Bone marrow (tissue), 2 donors: ENCODE results near the gene PDK4.
"Not testable (repeated sequence)": the region's sequence is repeated elsewhere in the genome, so short reads cannot be mapped to it uniquely, and the experiment has no call there.

Experiments used
- DNase-seq, 2 donors: peaks; one replicate each; lab custom pipeline; 2025; lab: John Stamatoyannopoulos, UW

The PDK4 gene

GRCh38 chr7:95569720-95570119 lies 26.6 kb downstream of the PDK4 start:
- no peak for DNase-seq

GRCh38 chr7:95560674-95561073 lies 35.6 kb downstream of the PDK4 start:
- no peak for DNase-seq

GRCh38 chr7:95558864-95559263 lies 37.5 kb downstream of the PDK4 start:
- no peak for DNase-seq

- DNase-seq = no peak
Measured at GRCh38 chr7:95556777-95557176, 39.5 kb downstream of the PDK4 start.

GRCh38 chr7:95553939-95554338 lies 42.4 kb downstream of the PDK4 start:
- DNase-seq = no peak

- DNase-seq = not testable (repeated sequence)
Measured at GRCh38 chr7:95552010-95552926, 44.0 kb downstream of the PDK4 start.

- DNase-seq = no peak
Measured at GRCh38 chr7:95550546-95550945, 45.8 kb downstream of the PDK4 start.

GRCh38 chr7:95549818-95550529 lies 46.3 kb downstream of the PDK4 start:
- no peak for DNase-seq

- no peak for DNase-seq
Measured at GRCh38 chr7:95547361-95548348, 48.7 kb downstream of the PDK4 start.

GRCh38 chr7:95546647-95547046 lies 49.7 kb downstream of the PDK4 start:
- no peak for DNase-seq

- DNase-seq = no peak
Measured at GRCh38 chr7:95545673-95546072, 50.6 kb downstream of the PDK4 start.

GRCh38 chr7:95545007-95545615 lies 51.2 kb downstream of the PDK4 start:
- DNase-seq = no peak

- no peak for DNase-seq
Measured at GRCh38 chr7:95544171-95544570, 52.1 kb downstream of the PDK4 start.

GRCh38 chr7:95543312-95543711 lies 53.0 kb downstream of the PDK4 start:
- DNase-seq = no peak

GRCh38 chr7:95540366-95540765 lies 56.0 kb downstream of the PDK4 start:
- no peak for DNase-seq

GRCh38 chr7:95539426-95539825 lies 56.9 kb downstream of the PDK4 start:
- DNase-seq = no peak

GRCh38 chr7:95537468-95537867 lies 58.8 kb downstream of the PDK4 start:
- DNase-seq = no peak

- DNase-seq = no peak
Measured at GRCh38 chr7:95536656-95537311, 59.5 kb downstream of the PDK4 start.

GRCh38 chr7:95535662-95536061 lies 60.7 kb downstream of the PDK4 start:
- DNase-seq = no peak

GRCh38 chr7:95534796-95535195 lies 61.5 kb downstream of the PDK4 start:
- no peak for DNase-seq
